H1 (cell line): ENCODE data around the gene DYSF. TPM values are rescaled to one million over a fixed set of nuclear protein-coding genes. Genes with fewer than 3 reads are reported as not detected.

Experiments
- CTCF ChIA-PET: fragments of 300-600 bp; sonication (Branson Sonifier 250); formaldehyde crosslinking; loops from one replicate; lab custom pipeline; 2021; ENCODE audit not compliant: partially characterized antibody; lab: Charles Lee
- POLR2A ChIA-PET: fragments of 300-600 bp; sonication (Branson Sonifier 250); formaldehyde crosslinking; loops from one replicate; lab custom pipeline; 2021; ENCODE audit warnings: inconsistent platforms; ENCODE audit not compliant: partially characterized antibody; lab: Charles Lee
- DNase-seq, 2 experiments: peaks; one replicate each; pipeline versions ENCODE4 v3.0.0 to v3.0.0-alpha.2; 2010 to 2022; ENCODE audit warnings: low spot score in 2 of 2, low read depth in 1 of 2, mixed read lengths in 1 of 2
- FAIRE-seq: peaks from 2 replicates; lab custom pipeline; 2011; peaks lifted over from hg19 to GRCh38; lab: Jason Lieb, UNC
- H2AFZ ChIP-seq: 2 replicates; pipeline ENCODE4 v1.8.1; 2012; ENCODE audit warnings: low read length, inconsistent platforms
- H2AK5ac ChIP-seq: 2 replicates; pipeline ENCODE4 v1.6.1; 2013; ENCODE audit warnings: low read depth, low read length
- H2BK120ac ChIP-seq: replicated peaks from 2 replicates; pipeline ENCODE3; 2013; ENCODE audit warnings: low read depth, low read length, inconsistent platforms
- H2BK12ac ChIP-seq: 2 replicates; pipeline ENCODE4 v1.6.1; 2013; ENCODE audit warnings: low read depth, low read length
- H2BK15ac ChIP-seq: 2 replicates; pipeline ENCODE4 v1.6.1; 2013; ENCODE audit warnings: low read length
- H2BK20ac ChIP-seq: 2 replicates; pipeline ENCODE4 v1.6.1; 2013; ENCODE audit warnings: low read length
- H2BK5ac ChIP-seq: 2 replicates; pipeline ENCODE4 v1.6.1; 2013; ENCODE audit warnings: low read depth, low read length
- H3K14ac ChIP-seq: 2 replicates; pipeline ENCODE4 v1.6.1; 2013; ENCODE audit warnings: inconsistent platforms; ENCODE audit not compliant: insufficient read length
- H3K18ac ChIP-seq: 2 replicates; pipeline ENCODE4 v1.6.1; 2013; ENCODE audit warnings: low read length; ENCODE audit errors: extremely low read depth
- H3K23ac ChIP-seq: 2 replicates; pipeline ENCODE4 v1.6.1; 2013; ENCODE audit warnings: inconsistent platforms; ENCODE audit not compliant: insufficient read length
- H3K23me2 ChIP-seq: 2 replicates; pipeline ENCODE4 v1.6.1; 2013; ENCODE audit warnings: low read depth, low read length
- H3K27ac ChIP-seq: 2 replicates; pipeline ENCODE4 v1.6.1; 2011; ENCODE audit warnings: low read depth, low read length, inconsistent platforms
- H3K27me3 ChIP-seq, 4 experiments: replicated peaks in 1 of 4; 1 replicate in 1 of 4; 2 replicates in 3 of 4; pipeline versions ENCODE4 v1.6.1 to v1.8.1; 2011 to 2013; ENCODE audit warnings: low read length in 3 of 4, mild to moderate bottlenecking in 3 of 4, inconsistent platforms in 2 of 4, mixed read lengths in 2 of 4, moderate library complexity in 1 of 4; ENCODE audit not compliant: control insufficient read depth in 3 of 4, insufficient read depth in 3 of 4; ENCODE audit errors: extremely low read depth in 1 of 4
- H3K36me3 ChIP-seq, 4 experiments: 2 replicates each; pipeline versions ENCODE4 v1.6.1 to v1.8.1; 2011 to 2013; ENCODE audit warnings: mild to moderate bottlenecking in 4 of 4, low read length in 3 of 4, moderate library complexity in 2 of 4, control low read depth in 1 of 4, inconsistent platforms in 1 of 4; ENCODE audit not compliant: insufficient read depth in 4 of 4, control insufficient read depth in 2 of 4
- H3K4ac ChIP-seq: replicated peaks from 2 replicates; pipeline ENCODE3; 2013; ENCODE audit warnings: low read length, low read depth, mixed read lengths, inconsistent platforms; ENCODE audit not compliant: insufficient read length
- H3K4me1 ChIP-seq, 4 experiments: replicated peaks in 1 of 4; 1 replicate in 1 of 4; 2 replicates in 3 of 4; pipeline versions ENCODE4 v1.6.1 to v1.8.1; 2011 to 2013; ENCODE audit warnings: low read length in 3 of 4, inconsistent platforms in 2 of 4, mixed read lengths in 1 of 4; ENCODE audit not compliant: insufficient read depth in 4 of 4, control insufficient read depth in 3 of 4
- H3K4me2 ChIP-seq, 2 experiments: 2 replicates each; pipeline versions ENCODE4 v1.6.1 to v1.8.1; 2011 to 2013; ENCODE audit warnings: low read depth in 2 of 2, low read length in 2 of 2, control low read depth in 1 of 2, inconsistent platforms in 1 of 2, mild to moderate bottlenecking in 1 of 2; ENCODE audit not compliant: insufficient read depth in 1 of 2
- H3K4me3 ChIP-seq, 4 experiments: fragments of 200-600, 300-600 bp in 1 of 4; sonication (generic), shearing (Covaris generic), sonication (Bioruptor Twin) in 1 of 4; 2 replicates each; pipeline versions ENCODE4 v1.5.1 to v1.8.1; 2011 to 2016; ENCODE audit warnings: low read length in 4 of 4, low read depth in 3 of 4, control low read depth in 2 of 4, inconsistent platforms in 2 of 4, mild to moderate bottlenecking in 2 of 4, mixed read lengths in 1 of 4, moderate library complexity in 1 of 4; ENCODE audit not compliant: insufficient read depth in 2 of 4; ENCODE audit errors: extremely low read depth in 1 of 4
- H3K56ac ChIP-seq: replicated peaks from 2 replicates; pipeline ENCODE3; 2013; ENCODE audit warnings: low read depth, mild to moderate bottlenecking, mixed read lengths, low read length, inconsistent platforms; ENCODE audit not compliant: insufficient read length
- H3K79me1 ChIP-seq: 2 replicates; pipeline ENCODE4 v1.6.1; 2013; ENCODE audit warnings: low read depth, low read length, control low read depth
- H3K79me2 ChIP-seq, 2 experiments: 2 replicates each; pipeline versions ENCODE4 v1.6.1 to v1.8.1; 2012 to 2013; ENCODE audit warnings: low read length in 2 of 2, mild to moderate bottlenecking in 2 of 2, inconsistent platforms in 1 of 2; ENCODE audit not compliant: insufficient read depth in 2 of 2, control insufficient read depth in 1 of 2
- H3K9ac ChIP-seq, 4 experiments: replicated peaks in 1 of 4; 1 replicate in 1 of 4; 2 replicates in 3 of 4; pipeline versions ENCODE4 v1.6.1 to v1.8.1; 2011 to 2013; ENCODE audit warnings: low read depth in 3 of 4, low read length in 3 of 4, control low read depth in 2 of 4, mild to moderate bottlenecking in 2 of 4, moderate library complexity in 2 of 4, inconsistent platforms in 1 of 4; ENCODE audit errors: extremely low read depth in 1 of 4
- H3K9me3 ChIP-seq, 2 experiments: 2 replicates each; pipeline versions ENCODE4 v1.6.1 to v1.8.1; 2012 to 2013; ENCODE audit warnings: mild to moderate bottlenecking in 2 of 2, moderate library complexity in 2 of 2, control low read depth in 1 of 2, inconsistent platforms in 1 of 2, low read depth in 1 of 2, low read length in 1 of 2, mixed read lengths in 1 of 2; ENCODE audit not compliant: insufficient read depth in 2 of 2
- H4K20me1 ChIP-seq, 2 experiments: replicated peaks in 1 of 2; 2 replicates each; pipeline versions ENCODE3 to v1.8.1; 2011 to 2013; ENCODE audit warnings: inconsistent platforms in 2 of 2, low read length in 2 of 2, mild to moderate bottlenecking in 1 of 2; ENCODE audit not compliant: insufficient read depth in 2 of 2, control insufficient read depth in 1 of 2
- H4K5ac ChIP-seq: 2 replicates; pipeline ENCODE4 v1.6.1; 2013; ENCODE audit warnings: low read length, low read depth, mixed read lengths, inconsistent platforms; ENCODE audit not compliant: insufficient read length
- H4K8ac ChIP-seq: 2 replicates; pipeline ENCODE4 v1.8.0; 2013; ENCODE audit warnings: mild to moderate bottlenecking, moderate library complexity, low read length, inconsistent platforms; ENCODE audit not compliant: insufficient read depth; ENCODE audit errors: extremely low read depth
- H4K91ac ChIP-seq: replicated peaks from 2 replicates; pipeline ENCODE3; 2013; ENCODE audit warnings: low read length, mixed read lengths, inconsistent platforms; ENCODE audit not compliant: insufficient read length
- CEBPB ChIP-seq: IDR thresholded peaks from 2 replicates; pipeline ENCODE4 v1.6.1; 2012; ENCODE audit warnings: low read depth, low read length
- CHD1 ChIP-seq: IDR thresholded peaks from 2 replicates; pipeline ENCODE4 v1.6.1; 2012; ENCODE audit warnings: low read depth, low read length, improper control_type of control experiment
- CREB1 ChIP-seq: IDR thresholded peaks from 2 replicates; pipeline ENCODE4 v1.6.1; 2012; ENCODE audit warnings: inconsistent platforms
- EGR1 ChIP-seq: IDR thresholded peaks from 2 replicates; pipeline ENCODE4 v1.6.1; 2011; ENCODE audit warnings: low read depth, low read length, borderline replicate concordance
- GABPA ChIP-seq: IDR thresholded peaks from 2 replicates; pipeline ENCODE4 v1.6.1; 2011; ENCODE audit warnings: mild to moderate bottlenecking, low read length, moderate library complexity, borderline replicate concordance; ENCODE audit not compliant: insufficient read depth
- KDM1A ChIP-seq: fragments of 200-600, 300-600 bp; sonication (generic); IDR thresholded peaks from 2 replicates; pipeline ENCODE4 v1.7.1; 2016; ENCODE audit warnings: mild to moderate bottlenecking, low read length, borderline replicate concordance
- KDM4A ChIP-seq: IDR thresholded peaks from one replicate; pipeline ENCODE4 v1.7.1; 2012; ENCODE audit warnings: low read depth, mild to moderate bottlenecking, moderate library complexity, low read length, inconsistent platforms; ENCODE audit not compliant: severe bottlenecking
- POU5F1 ChIP-seq: IDR thresholded peaks from 2 replicates; pipeline ENCODE4 v1.6.1; 2011; ENCODE audit warnings: low read depth, mild to moderate bottlenecking, low read length, moderate library complexity
- RAD21 ChIP-seq, 2 experiments: IDR thresholded peaks in 1 of 2; conservative IDR thresholded peaks in 1 of 2; 2 replicates each; pipeline ENCODE4 v1.6.1; 2011; ENCODE audit warnings: low read depth in 2 of 2, low read length in 2 of 2, improper control_type of control experiment in 1 of 2, inconsistent platforms in 1 of 2, mild to moderate bottlenecking in 1 of 2, moderate library complexity in 1 of 2
- RNF2 ChIP-seq: fragments of 200-900, 300-1000 bp; sonication (generic); IDR thresholded peaks from 2 replicates; pipeline ENCODE4 v1.7.1; 2016; ENCODE audit warnings: borderline replicate concordance, low read depth, mild to moderate bottlenecking, antibody characterized with exemption, low read length; ENCODE audit not compliant: poor library complexity, severe bottlenecking; ENCODE audit errors: missing control alignments
- SP4 ChIP-seq: IDR thresholded peaks from 2 replicates; pipeline ENCODE4 v1.6.1; 2012; ENCODE audit warnings: low read length, inconsistent platforms
- TBP ChIP-seq: IDR thresholded peaks from 2 replicates; pipeline ENCODE4 v1.6.1; 2011; ENCODE audit warnings: low read depth, low read length, improper control_type of control experiment
- WGBS, 2 experiments: shearing (Covaris generic) in 1 of 2; methylation state at CpG; one replicate each; pipeline versions ENCODE4 v1.1.6 to v1.1.7; 2013 to 2015; ENCODE audit warnings: low lambda C conversion rate in 2 of 2, mixed read lengths in 2 of 2, inconsistent platforms in 1 of 2, low coverage in 1 of 2, missing lambda C conversion rate in 1 of 2; ENCODE audit not compliant: insufficient replicate concordance in 2 of 2, insufficient coverage in 1 of 2, insufficient read length in 1 of 2; ENCODE audit errors: extremely low coverage in 1 of 2, missing lambda C conversion rate in 1 of 2; 5-methylcytosine and 5-hydroxymethylcytosine counted together
- polyA plus RNA-seq, 7 experiments: library from polyadenylated mRNA; depleted of rRNA in 3 of 7; stranded (reverse) in 5 of 7; unstranded in 2 of 7; fragments of >200 nt in 5 of 7; fragments of 200-250 nt in 2 of 7; gene quantifications; 1 replicate in 5 of 7; 2 replicates in 1 of 7; 4 replicates in 1 of 7; pipeline versions ENCODE4 v1.2.1 to v1.2.3, GENCODE V29; 2011 to 2013; ENCODE audit warnings: missing spikeins in 2 of 7, mixed read lengths in 2 of 7
- total RNA-seq: library from RNA; stranded (reverse); fragmentation: NEBNext Ultra II Directional; extraction: Animal tissue kit (Norgen Biotek cat#: 25700); gene quantifications from 2 replicates; pipeline ENCODE4 v1.2.1, GENCODE V29; 2021

Gene DYSF
- total and polyA plus RNA-seq, 2 of the 8 experiments (the other 6 are each of a cell fraction or from before 2014, with no cell fraction given): 5.8 to 7.1 TPM

- Histone ChIP-seq H2BK15ac (0 out of 2 replicates have a peak overlapping the region, but pooled peaks have one; percentile 29), H2AFZ (no peak overlapping the region), H2BK12ac (no peak overlapping the region), H4K20me1 (no peaks in the 10 kb centered on the region), H3K27ac (no peak overlapping the region), H3K23me2 (no peaks in the 10 kb centered on the region), H3K4ac (no peak overlapping the region), H3K4me2 (no peak overlapping the region), H2BK120ac (no peak overlapping the region), H3K36me3 (no peaks in the 10 kb centered on the region; a peak in 1 of 8 replicates), H3K9ac (no peak overlapping the region), H4K8ac (no peak overlapping the region; the same call in 1 of the 2 replicates), H3K79me2 (no peaks in the 10 kb centered on the region), H3K23ac (no peak overlapping the region), H2BK5ac (no peak overlapping the region), H2AK5ac (no peak overlapping the region), H4K91ac (no peak overlapping the region), H3K14ac (no peak overlapping the region), H3K9me3 (no peaks in the 10 kb centered on the region), H3K56ac (no peak overlapping the region), H3K4me1 (peaks cover 0 to 5% (median 0%) of the 10 kb centered on the region in 4 experiments; a peak in 1 of 7 replicates), H3K27me3 (no peaks in the 10 kb centered on the region), H2BK20ac (no peak overlapping the region), H3K18ac (no peak overlapping the region), H3K79me1 (no peaks in the 10 kb centered on the region), H4K5ac (no peak overlapping the region), H3K4me3 (no peak overlapping the region)
- DNase-seq (no peak), FAIRE-seq (no peak)
- ChIA-PET CTCF (interaction anchor here (0.6 to 1.2 kb wide), 3 partner anchors 12 to 153 kb away, joined by 3 read pairs; no protein-coding TSS in a partner anchor), POLR2A (interaction anchor here (0.6 to 1.2 kb wide), 2 partner anchors 14 to 532 kb away, joined by 3 to 4 read pairs; no protein-coding TSS in a partner anchor)
- 89% methylated on average over 5 of the region's 5 CpGs; no CpG with 5 or more reads in 1 of the 2 experiments for WGBS, 2 experiments
- TF ChIP-seq CEBPB: no peak
- no peak for TF ChIP-seq POU5F1
- TF ChIP-seq TBP: no peak
- TF ChIP-seq KDM1A: no peak
- TF ChIP-seq SP4: no peak
- TF ChIP-seq CHD1: no peak
- TF ChIP-seq CREB1: no peak
- no peak for TF ChIP-seq GABPA
- TF ChIP-seq RAD21 (IDR thresholded peaks at IDR 0.05 in 1 of 2, conservative IDR thresholded peaks at IDR 0.05 in 1 of 2; ENCODE audit: low read depth in 2 of 2, low read length in 2 of 2): no peak
- TF ChIP-seq KDM4A: no peak
- no peak for TF ChIP-seq RNF2
- no peak for TF ChIP-seq EGR1
Observed at GRCh38 chr2:71704688-71705087, 251.3 kb downstream of the DYSF start.
